ENCODE measurements around the gene ZSWIM5.
"Not testable (repeated sequence)": the region's sequence is repeated elsewhere in the genome, so short reads cannot be mapped to it uniquely, and the experiment has no call there.

DNA sequence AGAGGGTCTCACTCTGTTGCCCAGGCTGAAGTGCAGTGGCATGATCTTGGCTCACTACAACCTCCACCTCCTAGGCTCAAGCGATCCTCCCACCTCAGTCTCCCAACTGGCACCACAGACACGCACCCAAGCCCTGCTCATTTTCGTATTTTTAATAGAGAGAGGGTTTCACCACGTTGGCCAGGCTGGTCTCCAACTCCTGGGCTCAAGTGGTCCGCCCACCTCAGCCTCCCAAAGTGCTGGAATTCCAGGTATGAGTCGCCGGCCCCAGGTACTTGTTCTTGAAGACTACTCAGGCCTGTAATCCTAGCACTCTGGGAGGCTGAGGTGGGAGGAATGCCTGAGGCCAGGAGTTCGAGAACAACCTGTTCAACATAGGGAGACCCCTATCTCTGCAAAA is 204.8 kb downstream of the ZSWIM5 start:
- not testable (repeated sequence) for TF ChIP-seq EZH2 (IDR thresholded peaks at IDR 0.05); POLR2AphosphoS5 (IDR thresholded peaks at IDR 0.05; ENCODE audit: borderline replicate concordance, low read depth, low read length); FOXP2 (optimal IDR thresholded peaks at IDR 0.05; ENCODE audit: control extremely low read depth, extremely low read length, insufficient read depth)
